ENCODE data around the gene ARRDC1. TPM values are rescaled to one million over a fixed set of nuclear protein-coding genes. Genes with fewer than 3 reads are reported as not detected.

ARRDC1 gene
- polyA plus RNA-seq, 4 donors, result 27.9 to 37.7 (median 32.3) TPM

Other genes starting within 250 kb of the ARRDC1 start
- gene EXD3, start 182.5 kb upstream of the ARRDC1 start, polyA plus RNA-seq (ENCODE audit: insufficient read length in 4 of 4), result 10 to 100 TPM; 12.5 to 19.3 (median 13.8) TPM
- gene NOXA1, start 182.3 kb upstream of the ARRDC1 start, polyA plus RNA-seq (ENCODE audit: insufficient read length in 4 of 4), result 10 to 100 TPM in 1 of 4 donors, 1 to 10 TPM in 3; 5.7 to 10.1 (median 6.2) TPM
- under 1 TPM; 0.52 to 0.59 (median 0.56) TPM for gene ENTPD8, start 164.3 kb upstream of the ARRDC1 start, polyA plus RNA-seq (ENCODE audit: insufficient read length in 4 of 4)
- gene NSMF, start 146.4 kb upstream of the ARRDC1 start, polyA plus RNA-seq (ENCODE audit: insufficient read length in 4 of 4), result 10 to 100 TPM; 45.5 to 49.6 (median 45.8) TPM
- gene PNPLA7, start 55.3 kb upstream of the ARRDC1 start, polyA plus RNA-seq (ENCODE audit: insufficient read length in 4 of 4), result 1 to 10 TPM; 1.6 to 2.7 (median 2.2) TPM
- 10 to 100 TPM; 15.5 to 30.0 (median 17.1) TPM for gene MRPL41, start 53.8 kb upstream of the ARRDC1 start, polyA plus RNA-seq (ENCODE audit: insufficient read length in 4 of 4)
- 10 to 100 TPM; 35.4 to 48.2 (median 45.3) TPM for gene DPH7, start 26.8 kb upstream of the ARRDC1 start, polyA plus RNA-seq (ENCODE audit: insufficient read length in 4 of 4)
- gene ZMYND19, start 15.2 kb upstream of the ARRDC1 start, polyA plus RNA-seq (ENCODE audit: insufficient read length in 4 of 4), result 10 to 100 TPM; 20.3 to 26.3 (median 21.6) TPM
- 10 to 100 TPM; 62.6 to 73.2 (median 71.3) TPM for gene EHMT1, start 13.3 kb downstream of the ARRDC1 start, polyA plus RNA-seq (ENCODE audit: insufficient read length in 4 of 4)